CD14-positive monocyte (primary cell): ENCODE measurements around the gene F13A1. TPM values are rescaled to one million over a fixed set of nuclear protein-coding genes. Genes with fewer than 3 reads are reported as not detected.

ENCODE experiments used
- DNase-seq, 3 donors: peaks; one replicate each; pipeline ENCODE4 v3.0.0-alpha.2; 2011 to 2022
- H2AFZ ChIP-seq: 2 replicates; pipeline ENCODE4 v1.6.0; 2012; ENCODE audit warnings: mild to moderate bottlenecking, low read depth, low read length, inconsistent platforms; ENCODE audit not compliant: insufficient read depth, poor library complexity, severe bottlenecking
- H3K27ac ChIP-seq, 2 donors: 1 replicate in 1 of 2; 2 replicates in 1 of 2; pipeline ENCODE4 v1.5.1; 2012 to 2013; ENCODE audit warnings: low read length in 2 of 2, control low read depth in 1 of 2, inconsistent platforms in 1 of 2, low read depth in 1 of 2, mild to moderate bottlenecking in 1 of 2
- H3K27me3 ChIP-seq, 2 donors: one replicate each; pipeline versions ENCODE4 v1.6.0 to v1.6.1; 2011 to 2013; ENCODE audit warnings: low read length in 2 of 2; ENCODE audit not compliant: control insufficient read depth in 2 of 2, insufficient read depth in 2 of 2
- H3K36me3 ChIP-seq, 2 donors: replicated peaks in 1 of 2; 1 replicate in 1 of 2; 2 replicates in 1 of 2; pipeline versions ENCODE4 v1.5.1 to v1.6.1; 2012 to 2013; ENCODE audit warnings: low read length in 2 of 2, control low read depth in 1 of 2, inconsistent platforms in 1 of 2, mild to moderate bottlenecking in 1 of 2; ENCODE audit not compliant: insufficient read depth in 2 of 2, control insufficient read depth in 1 of 2
- H3K4me1 ChIP-seq, 2 donors: 1 replicate in 1 of 2; 2 replicates in 1 of 2; pipeline versions ENCODE4 v1.5.1 to v1.6.1; 2012 to 2013; ENCODE audit warnings: low read length in 2 of 2, control low read depth in 1 of 2, inconsistent platforms in 1 of 2, mild to moderate bottlenecking in 1 of 2, moderate library complexity in 1 of 2; ENCODE audit not compliant: insufficient read depth in 2 of 2, control insufficient read depth in 1 of 2
- H3K4me2 ChIP-seq: replicated peaks from 2 replicates; pipeline ENCODE3; 2012; ENCODE audit warnings: low read length, moderate library complexity, mild to moderate bottlenecking; ENCODE audit not compliant: poor library complexity, severe bottlenecking; ENCODE audit errors: extremely low read depth
- H3K4me3 ChIP-seq, 3 experiments: fragments of 200-600 bp in 1 of 3; sonication (generic) in 1 of 3; replicated peaks in 1 of 3; 1 replicate in 2 of 3; 2 replicates in 1 of 3; pipeline ENCODE4 v1.5.1; 2011 to 2013; ENCODE audit warnings: low read length in 3 of 3, mild to moderate bottlenecking in 3 of 3, control low read depth in 2 of 3, low read depth in 2 of 3, inconsistent platforms in 1 of 3, moderate library complexity in 1 of 3
- H3K79me2 ChIP-seq: 2 replicates; pipeline ENCODE4 v1.6.0; 2012; ENCODE audit warnings: mild to moderate bottlenecking, control low read depth, inconsistent platforms, low read length, moderate library complexity; ENCODE audit not compliant: insufficient read depth
- H3K9ac ChIP-seq: 2 replicates; pipeline ENCODE4 v1.6.0; 2017; ENCODE audit warnings: low read length, mild to moderate bottlenecking; ENCODE audit not compliant: insufficient read depth, poor library complexity, severe bottlenecking
- H3K9me3 ChIP-seq, 2 donors: replicated peaks in 1 of 2; 1 replicate in 1 of 2; 2 replicates in 1 of 2; pipeline versions ENCODE4 v1.5.1 to v1.6.1; 2012 to 2013; ENCODE audit warnings: low read length in 2 of 2, control low read depth in 1 of 2; ENCODE audit not compliant: control insufficient read depth in 1 of 2, insufficient read depth in 1 of 2
- H4K20me1 ChIP-seq: 2 replicates; pipeline ENCODE4 v1.6.0; 2012; ENCODE audit warnings: mild to moderate bottlenecking, low read length, control low read depth, moderate library complexity; ENCODE audit not compliant: insufficient read depth
- H3K27ac Mint-ChIP-seq, 7 donors: one replicate each; pipeline ENCODE4 v1.8.0; 2020; ENCODE audit warnings: mild to moderate bottlenecking in 7 of 7, mixed read lengths in 7 of 7, moderate library complexity in 6 of 7, inconsistent platforms in 2 of 7
- H3K27me3 Mint-ChIP-seq, 3 donors: one replicate each; pipeline ENCODE4 v1.8.0; 2021 to 2022; ENCODE audit warnings: low read depth in 3 of 3, mild to moderate bottlenecking in 3 of 3, mixed read lengths in 3 of 3, moderate library complexity in 3 of 3, inconsistent platforms in 1 of 3
- H3K36me3 Mint-ChIP-seq, 2 donors: one replicate each; pipeline ENCODE4 v1.8.0; 2020; ENCODE audit warnings: mixed read lengths in 2 of 2, inconsistent platforms in 1 of 2, mild to moderate bottlenecking in 1 of 2
- H3K4me1 Mint-ChIP-seq: one replicate; pipeline ENCODE4 v1.8.0; 2020; ENCODE audit warnings: mild to moderate bottlenecking, mixed read lengths
- H3K4me3 Mint-ChIP-seq, 2 donors: one replicate each; pipeline ENCODE4 v1.8.0; 2020; ENCODE audit warnings: mild to moderate bottlenecking in 2 of 2, mixed read lengths in 2 of 2, moderate library complexity in 1 of 2
- H3K9me3 Mint-ChIP-seq, 7 donors: one replicate each; pipeline ENCODE4 v1.8.0; 2020 to 2022; ENCODE audit warnings: mixed read lengths in 7 of 7, mild to moderate bottlenecking in 6 of 7, moderate library complexity in 6 of 7, inconsistent platforms in 2 of 7
- CTCF ChIP-seq: fragments of 200-600 bp; IDR thresholded peaks from one replicate; pipeline ENCODE4 v1.8.0; 2022; ENCODE audit warnings: antibody characterized with exemption, mild to moderate bottlenecking
- WGBS: methylation state at CpG from one replicate; pipeline ENCODE4 v1.1.5; 2013; ENCODE audit warnings: missing lambda C conversion rate; ENCODE audit not compliant: insufficient coverage; 5-methylcytosine and 5-hydroxymethylcytosine counted together
- intact Hi-C, 2 donors: fragments of 100-400 bp; cut with micrococcal nuclease; formaldehyde crosslinking; loops; one replicate each; pipeline versions ENCODE4 v1.15.0 to v1.15.1; 2023
- polyA plus RNA-seq, 3 donors: library from polyadenylated mRNA; depleted of rRNA in 1 of 3; unstranded in 2 of 3; stranded (reverse) in 1 of 3; fragments of 300-500 nt in 2 of 3; fragments of >200 nt in 1 of 3; fragmentation: Illumina TruSeq in 2 of 3; gene quantifications; 1 replicate in 2 of 3; 2 replicates in 1 of 3; pipeline ENCODE4 v1.2.3, GENCODE V29; 2012 to 2021

The F13A1 gene
- polyA plus RNA-seq, 3 donors = 49.0 to 136 (median 105) TPM

GRCh38 chr6:6164367-6164766 is 156.1 kb downstream of the F13A1 start:
- H3K4me1 Mint-ChIP-seq = no peaks in the 10 kb centered on the region
- H3K9ac ChIP-seq = no peak overlapping the region
- H3K4me1 ChIP-seq = no peaks in the 10 kb centered on the region
- no peaks in the 10 kb centered on the region for H3K27me3 ChIP-seq
- intact Hi-C loops = no loop called here
- no peak overlapping the region for H3K27ac Mint-ChIP-seq
- no peak overlapping the region for H3K4me3 Mint-ChIP-seq
- WGBS = 66% methylated on average over 2 of the region's 4 CpGs
- no peak for TF ChIP-seq CTCF
- no peak overlapping the region for H3K4me3 ChIP-seq
- H3K4me2 ChIP-seq = no peak overlapping the region
- no peaks in the 10 kb centered on the region for H4K20me1 ChIP-seq
- H3K79me2 ChIP-seq = no peaks in the 10 kb centered on the region
- H3K36me3 ChIP-seq = peaks cover 40 to 89% of the 10 kb centered on the region in 2 donors
- H3K27ac ChIP-seq = no peak overlapping the region
- no peaks in the 10 kb centered on the region for H3K9me3 ChIP-seq
- DNase-seq = no peak
- peaks cover 0 to 4% (median 0%) of the 10 kb centered on the region in 3 donors for H3K27me3 Mint-ChIP-seq
- H3K9me3 Mint-ChIP-seq = no peaks in the 10 kb centered on the region
- H2AFZ ChIP-seq = no peak overlapping the region
- peaks cover 50 to 97% of the 10 kb centered on the region in 2 donors for H3K36me3 Mint-ChIP-seq

- Mint-ChIP-seq H3K9me3 (peaks cover 0 to 2% (median 0%) of the 10 kb centered on the region in 7 donors), H3K36me3 (peaks cover 36 to 73% of the 10 kb centered on the region in 2 donors), H3K27ac (peak overlapping the region in 2 of 7 donors; percentile 12 to 20), H3K4me3 (no peak overlapping the region), H3K4me1 (no peaks in the 10 kb centered on the region), H3K27me3 (peaks cover 0 to 1% (median 0%) of the 10 kb centered on the region in 3 donors)
- Histone ChIP-seq H3K27me3 (no peaks in the 10 kb centered on the region), H4K20me1 (no peaks in the 10 kb centered on the region), H2AFZ (no peak overlapping the region), H3K9me3 (no peaks in the 10 kb centered on the region), H3K27ac (no peak overlapping the region), H3K9ac (no peak overlapping the region), H3K79me2 (no peaks in the 10 kb centered on the region), H3K4me1 (no peaks in the 10 kb centered on the region), H3K36me3 (peaks cover 36 to 86% of the 10 kb centered on the region in 2 donors), H3K4me3 (no peak overlapping the region), H3K4me2 (no peak overlapping the region)
- intact Hi-C loops = no loop called here
- TF ChIP-seq CTCF = no peak
- no peak for DNase-seq
- 95% methylated on average over 2 of the region's 3 CpGs for WGBS
Observed at GRCh38 chr6:6154335-6154734, 166.1 kb downstream of the F13A1 start.
